Parathyroid adenoma (tissue), 2 donors: ENCODE results near the gene GIMAP5.

ENCODE experiments used
- H2AFZ ChIP-seq: fragments of 300-600 bp; sonication (generic); one replicate; pipeline ENCODE4 v1.7.0; 2017; ENCODE audit warnings: antibody characterized with exemption, mild to moderate bottlenecking
- H3K27ac ChIP-seq: fragments of 300-600 bp; sonication (generic); one replicate; pipeline ENCODE4 v1.7.0; 2017
- H3K27me3 ChIP-seq: fragments of 300-600 bp; sonication (generic); one replicate; pipeline ENCODE4 v1.7.0; 2017; ENCODE audit warnings: low read length; ENCODE audit not compliant: control insufficient read depth, insufficient read depth
- H3K36me3 ChIP-seq: fragments of 300-600 bp; sonication (generic); one replicate; pipeline ENCODE4 v1.7.0; 2017; ENCODE audit warnings: low read length; ENCODE audit not compliant: control insufficient read depth, insufficient read depth
- H3K4me1 ChIP-seq: fragments of 300-600 bp; sonication (generic); one replicate; pipeline ENCODE4 v1.7.0; 2017; ENCODE audit warnings: control low read depth
- H3K4me2 ChIP-seq: fragments of 300-600 bp; sonication (generic); one replicate; pipeline ENCODE4 v1.7.0; 2017; ENCODE audit warnings: low read length
- H3K4me3 ChIP-seq: fragments of 300-600 bp; sonication (generic); one replicate; pipeline ENCODE4 v1.7.0; 2017; ENCODE audit warnings: low read depth, low read length
- H3K79me2 ChIP-seq: fragments of 300-600 bp; sonication (generic); one replicate; pipeline ENCODE4 v1.7.0; 2017; ENCODE audit warnings: control low read depth
- H3K9ac ChIP-seq: fragments of 300-600 bp; sonication (generic); one replicate; pipeline ENCODE4 v1.7.0; 2017; ENCODE audit warnings: mild to moderate bottlenecking
- H3K9me3 ChIP-seq: fragments of 300-600 bp; sonication (generic); one replicate; pipeline ENCODE4 v1.7.0; 2017; ENCODE audit warnings: low read length; ENCODE audit not compliant: control insufficient read depth
- CTCF ChIP-seq: fragments of 300-600 bp; sonication (generic); IDR thresholded peaks from one replicate; pipeline ENCODE4 v1.7.0; 2017; ENCODE audit warnings: antibody characterized with exemption, mild to moderate bottlenecking
- donor health status: primary hyperparathyroidism.

GIMAP5 gene

GRCh38 chr7:150787321-150788281, 50.4 kb downstream of the GIMAP5 start:
- no peaks in the 10 kb centered on the region for H3K36me3 ChIP-seq
- H3K4me2 ChIP-seq: no peak overlapping the region
- no peak for TF ChIP-seq CTCF
- H3K4me3 ChIP-seq: no peak overlapping the region
- H3K79me2 ChIP-seq: no peaks in the 10 kb centered on the region
- no peaks in the 10 kb centered on the region for H3K27me3 ChIP-seq
- H3K27ac ChIP-seq: no peak overlapping the region
- peak overlapping the region; percentile 75 for H2AFZ ChIP-seq
- H3K4me1 ChIP-seq: peaks cover 15% of the 10 kb centered on the region
- H3K9ac ChIP-seq: no peak overlapping the region
- H3K9me3 ChIP-seq: no peaks in the 10 kb centered on the region

- TF ChIP-seq CTCF: no peak
- peak overlapping the region; percentile 75 for H2AFZ ChIP-seq
- no peaks in the 10 kb centered on the region for H3K9me3 ChIP-seq
- H3K36me3 ChIP-seq: no peaks in the 10 kb centered on the region
- no peak overlapping the region for H3K4me2 ChIP-seq
- H3K27ac ChIP-seq: no peak overlapping the region
- H3K27me3 ChIP-seq: no peaks in the 10 kb centered on the region
- H3K4me1 ChIP-seq: peaks cover 15% of the 10 kb centered on the region
- H3K9ac ChIP-seq: no peak overlapping the region
- no peak overlapping the region for H3K4me3 ChIP-seq
- H3K79me2 ChIP-seq: no peaks in the 10 kb centered on the region
Measured at GRCh38 chr7:150788474-150789269, 51.5 kb downstream of the GIMAP5 start.

- Histone ChIP-seq H3K27me3 (no peaks in the 10 kb centered on the region), H3K4me3 (no peak overlapping the region), H3K9ac (no peak overlapping the region), H3K9me3 (no peaks in the 10 kb centered on the region), H2AFZ (no peak overlapping the region), H3K79me2 (no peaks in the 10 kb centered on the region), H3K36me3 (no peaks in the 10 kb centered on the region), H3K4me2 (no peak overlapping the region), H3K27ac (no peak overlapping the region), H3K4me1 (peaks cover 15% of the 10 kb centered on the region)
- TF ChIP-seq CTCF: no peak
Measured at GRCh38 chr7:150790416-150791075, 53.3 kb downstream of the GIMAP5 start.

GRCh38 chr7:150791304-150791703, 54.1 kb downstream of the GIMAP5 start:
- no peak overlapping the region for H3K4me2 ChIP-seq
- peaks cover 15% of the 10 kb centered on the region for H3K4me1 ChIP-seq
- no peak overlapping the region for H2AFZ ChIP-seq
- H3K9me3 ChIP-seq: no peaks in the 10 kb centered on the region
- H3K27ac ChIP-seq: no peak overlapping the region
- no peaks in the 10 kb centered on the region for H3K36me3 ChIP-seq
- H3K9ac ChIP-seq: no peak overlapping the region
- no peak for TF ChIP-seq CTCF
- H3K27me3 ChIP-seq: no peaks in the 10 kb centered on the region
- no peak overlapping the region for H3K4me3 ChIP-seq
- no peaks in the 10 kb centered on the region for H3K79me2 ChIP-seq
